ENCODE measurements around the gene ZFAND3. TPM values are rescaled to one million over a fixed set of nuclear protein-coding genes. Genes with fewer than 3 reads are reported as not detected.

ZFAND3 gene
- total and polyA plus RNA-seq, 2 of the 4 experiments (the other 2 are of a cell fraction), result 10.9 to 26.7 TPM

DNA sequence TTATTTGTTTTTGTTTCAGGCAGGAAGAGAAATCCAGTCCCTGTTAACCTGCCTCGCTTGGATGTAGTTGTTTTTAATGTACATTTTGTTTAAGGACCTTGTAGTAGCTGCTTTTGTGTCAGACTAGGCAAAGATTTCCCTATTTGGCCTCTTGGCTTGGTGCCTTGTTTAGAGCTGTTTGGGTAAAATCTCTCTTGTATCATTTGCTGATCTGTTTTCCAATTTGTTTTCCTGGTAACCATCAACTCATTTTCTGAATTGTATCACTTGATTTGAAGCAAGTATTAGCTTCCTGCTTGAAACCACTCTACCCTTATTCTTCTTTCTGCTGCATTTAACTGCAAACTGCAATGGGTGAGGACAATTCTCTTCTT, 160.7 kb downstream of the ZFAND3 start (continued):
- TF ChIP-seq, protein P1, sequence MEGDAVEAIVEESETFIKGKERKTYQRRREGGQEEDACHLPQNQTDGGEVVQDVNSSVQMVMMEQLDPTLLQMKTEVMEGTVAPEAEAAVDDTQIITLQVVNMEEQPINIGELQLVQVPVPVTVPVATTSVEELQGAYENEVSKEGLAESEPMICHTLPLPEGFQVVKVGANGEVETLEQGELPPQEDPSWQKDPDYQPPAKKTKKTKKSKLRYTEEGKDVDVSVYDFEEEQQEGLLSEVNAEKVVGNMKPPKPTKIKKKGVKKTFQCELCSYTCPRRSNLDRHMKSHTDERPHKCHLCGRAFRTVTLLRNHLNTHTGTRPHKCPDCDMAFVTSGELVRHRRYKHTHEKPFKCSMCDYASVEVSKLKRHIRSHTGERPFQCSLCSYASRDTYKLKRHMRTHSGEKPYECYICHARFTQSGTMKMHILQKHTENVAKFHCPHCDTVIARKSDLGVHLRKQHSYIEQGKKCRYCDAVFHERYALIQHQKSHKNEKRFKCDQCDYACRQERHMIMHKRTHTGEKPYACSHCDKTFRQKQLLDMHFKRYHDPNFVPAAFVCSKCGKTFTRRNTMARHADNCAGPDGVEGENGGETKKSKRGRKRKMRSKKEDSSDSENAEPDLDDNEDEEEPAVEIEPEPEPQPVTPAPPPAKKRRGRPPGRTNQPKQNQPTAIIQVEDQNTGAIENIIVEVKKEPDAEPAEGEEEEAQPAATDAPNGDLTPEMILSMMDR (conservative IDR thresholded peaks at IDR 0.05; ENCODE audit: low read depth, low read length), result no peak
- TF ChIP-seq RFX5 (IDR thresholded peaks at IDR 0.05; ENCODE audit: low read depth, low read length), result no peak
- TF ChIP-seq MXI1 (IDR thresholded peaks at IDR 0.05; ENCODE audit: borderline replicate concordance, low read depth, low read length), result no peak
- no peak for TF ChIP-seq NFE2L2 (IDR thresholded peaks at IDR 0.05; ENCODE audit: low read depth, low read length)

DNA sequence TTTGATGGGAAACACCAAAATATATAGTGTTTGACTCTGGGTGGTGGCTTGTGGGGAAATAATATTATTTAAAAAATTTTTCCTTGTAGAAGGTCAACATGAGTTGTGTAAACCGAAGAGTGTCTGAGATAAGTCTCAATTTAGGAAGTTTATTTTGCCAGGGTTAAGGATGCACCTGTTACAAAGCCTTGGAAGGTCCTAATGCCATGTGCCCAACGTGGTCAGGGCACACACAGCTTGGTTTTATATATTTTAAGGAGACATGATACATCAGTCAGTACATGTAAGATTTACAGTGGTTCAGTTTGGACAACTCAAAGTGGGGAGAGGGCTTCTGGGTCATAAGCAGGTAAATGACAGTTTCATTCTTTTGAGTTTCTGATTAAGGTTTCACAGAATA, 162.1 kb downstream of the ZFAND3 start:
- no TSS peak for BruUV-seq (replicated peaks)
- no peak overlapping the region for H3K4me2 ChIP-seq (ENCODE audit: low read depth, low read length)
- no peak for DNase-seq
- H2AFZ ChIP-seq (replicated peaks; ENCODE audit: low read length, poor library complexity), result no peak overlapping the region
- no peak overlapping the region for H4K8ac ChIP-seq (ENCODE audit: low read depth in 2 of 2, low read length in 2 of 2)
- H3K9ac ChIP-seq (ENCODE audit: low read depth, low read length), result no peak overlapping the region
- TF ChIP-seq POLR2A (IDR thresholded peaks at IDR 0.05; ENCODE audit: low read depth, low read length), result no peak
- no peak for TF ChIP-seq NFE2L2 (IDR thresholded peaks at IDR 0.05; ENCODE audit: low read depth, low read length)
- TF ChIP-seq CEBPB (IDR thresholded peaks at IDR 0.05; ENCODE audit: low read depth, low read length), result no peak
- TF ChIP-seq MXI1 (IDR thresholded peaks at IDR 0.05; ENCODE audit: borderline replicate concordance, low read depth, low read length), result no peak
- no peak for TF ChIP-seq RFX5 (IDR thresholded peaks at IDR 0.05; ENCODE audit: low read depth, low read length)
- TF ChIP-seq MAZ (IDR thresholded peaks at IDR 0.05; ENCODE audit: borderline replicate concordance, low read depth, low read length), result no peak
- in situ Hi-C loops (cut with MboI; ENCODE audit: low sequenced_read_pairs), result no loop called here
- no peak overlapping the region for H4K5ac ChIP-seq (ENCODE audit: low read depth, low read length)
- H3K9me3 ChIP-seq (ENCODE audit: control insufficient read depth, insufficient read depth, low read length), result no peaks in the 10 kb centered on the region
- H3K36me3 ChIP-seq (ENCODE audit: control insufficient read depth, insufficient read depth, low read length), result no peaks in the 10 kb centered on the region
- peaks cover 17% of the 10 kb centered on the region for H3K9me1 ChIP-seq (ENCODE audit: insufficient read depth, low read length)
- no peak overlapping the region for H3K4ac ChIP-seq (ENCODE audit: low read depth, low read length)
- dilution Hi-C loops (cut with HindIII; ENCODE audit: low sequenced_read_pairs, unreplicated experiment), result no loop called here
- ChIA-PET CTCF (no interaction called here), POLR2A (ENCODE audit: unreplicated experiment) (no interaction called here)
- H2BK15ac ChIP-seq (ENCODE audit: low read depth, low read length), result no peak overlapping the region
- no peak overlapping the region for H2BK5ac ChIP-seq (ENCODE audit: low read depth, low read length, poor library complexity, severe bottlenecking)
- no peak overlapping the region for H3K14ac ChIP-seq (replicated peaks; ENCODE audit: low read depth, low read length)
- H4K20me1 ChIP-seq (ENCODE audit: insufficient read depth, low read length), result peaks cover 90% of the 10 kb centered on the region
- no peak overlapping the region for H3K23ac ChIP-seq (ENCODE audit: low read depth, low read length)
- H3K27me3 ChIP-seq (ENCODE audit: control insufficient read depth, insufficient read depth, low read length), result no peaks in the 10 kb centered on the region
- ATAC-seq (ENCODE audit: low read depth), result no peak
- H2BK120ac ChIP-seq (ENCODE audit: low read depth, low read length), result no peak overlapping the region
- no peak overlapping the region for H3K18ac ChIP-seq (ENCODE audit: low read depth, low read length)
- H3K4me1 ChIP-seq (ENCODE audit: control insufficient read depth, insufficient read depth, low read length), result peaks cover 15% of the 10 kb centered on the region
- 100% methylated on average over 1 of the region's 2 CpGs; no CpG with 5 or more reads in 1 of the 2 experiments for WGBS, 2 experiments (ENCODE audit: extremely low coverage in 2 of 2, insufficient read length in 1 of 2)
- H3K79me1 ChIP-seq (ENCODE audit: low read depth in 1 of 2, low read length in 2 of 2), result peaks cover 24 to 85% of the 10 kb centered on the region in 2 experiments
- H2BK20ac ChIP-seq (ENCODE audit: low read depth, low read length), result no peak overlapping the region
- H3K27ac ChIP-seq (ENCODE audit: insufficient read depth, low read length), result no peak overlapping the region
- no peak overlapping the region for H2AK5ac ChIP-seq (ENCODE audit: low read depth, low read length)
- intact Hi-C loops (cut with micrococcal nuclease), result no loop called here
- no peak overlapping the region for H2AK9ac ChIP-seq (replicated peaks; ENCODE audit: low read depth, low read length, poor library complexity)
- H4K91ac ChIP-seq (ENCODE audit: insufficient read depth, low read depth, low read length), result no peak overlapping the region
- H3K4me3 ChIP-seq (ENCODE audit: insufficient read depth, low read depth, low read length), result no peak overlapping the region
- no peak overlapping the region for H3K56ac ChIP-seq (ENCODE audit: extremely low read depth, insufficient read depth, low read length)

All from IMR-90 (cell line).